HG03039 (cell line): Measurements from ENCODE around the gene HCK.
"Not testable (repeated sequence)": the region's sequence is repeated elsewhere in the genome, so short reads cannot be mapped to it uniquely, and the experiment has no call there.

Experiments used
- ATAC-seq: cut with Tn5 transposase; IDR thresholded peaks from one replicate; pipeline ENCODE4 v1.9.1; 2021; ENCODE audit warnings: mild to moderate bottlenecking, moderate library complexity; ENCODE audit not compliant: unreplicated experiment

The HCK gene

DNA sequence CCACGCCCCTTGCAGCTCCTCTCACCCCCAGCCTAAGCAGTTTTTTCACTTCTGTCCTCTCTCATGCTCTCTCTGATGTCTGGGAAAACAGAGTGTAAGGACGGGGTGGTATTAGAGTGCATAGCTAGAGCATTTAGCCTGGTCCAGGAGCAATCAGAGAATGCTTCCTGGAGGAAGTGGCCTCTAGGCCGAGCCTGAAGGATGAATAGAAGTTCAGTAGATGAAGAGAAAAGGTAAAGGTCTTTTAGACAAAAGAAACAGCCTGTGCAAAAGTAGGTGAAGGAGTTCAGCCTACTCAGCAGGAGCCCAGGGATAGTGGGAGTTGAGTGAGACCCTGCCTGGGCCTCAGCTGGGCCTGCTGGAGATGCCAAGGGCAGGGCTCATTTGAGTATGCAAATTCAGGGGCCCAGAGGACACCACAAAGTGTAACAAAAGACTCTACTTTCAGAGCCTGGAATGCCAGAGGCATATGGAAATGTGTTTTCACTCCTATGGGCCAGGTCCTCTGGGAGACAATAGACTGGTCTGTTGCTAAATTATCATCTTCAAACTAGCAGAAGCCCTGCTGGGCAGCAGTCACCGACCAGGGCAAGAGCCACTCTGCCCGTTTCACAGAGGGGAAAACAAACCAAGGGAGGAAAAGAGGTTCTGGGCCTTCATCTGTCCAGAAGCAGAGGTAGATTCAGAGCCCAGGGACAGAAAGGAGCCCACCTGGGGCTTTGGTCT lies 37.8 kb downstream of the HCK start:
- no peak for ATAC-seq

GRCh38 chr20:32091888-32092346 lies 39.9 kb downstream of the HCK start:
- ATAC-seq, result no peak

- ATAC-seq, result no peak
Observed at GRCh38 chr20:32098786-32099185, 46.7 kb downstream of the HCK start.

DNA sequence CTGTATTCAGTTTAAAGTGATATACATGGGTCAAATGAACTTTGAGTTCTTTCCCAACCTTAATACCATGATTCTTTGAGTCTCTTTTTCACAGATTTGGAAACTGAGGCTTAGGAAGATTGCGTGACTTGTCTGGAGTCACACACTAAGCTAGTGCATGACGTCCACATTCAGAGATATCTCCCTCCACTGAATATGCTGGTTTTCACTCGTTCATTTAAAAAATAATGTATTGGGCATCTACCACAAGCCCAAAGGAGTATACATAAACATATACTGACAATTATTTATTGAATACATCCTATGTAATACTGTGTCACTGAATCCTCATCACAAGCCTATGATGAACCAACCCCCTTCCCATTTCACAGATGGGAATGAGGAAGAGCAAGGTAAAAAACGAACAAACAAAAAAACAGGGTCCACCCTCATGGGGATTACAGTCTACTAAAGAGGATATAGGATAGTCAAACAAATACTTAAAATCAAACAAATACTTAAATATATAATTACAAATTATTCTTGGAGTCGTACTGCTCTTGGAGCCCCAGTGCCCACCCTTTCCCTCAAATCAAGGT lies 56.9 kb downstream of the HCK start:
- ATAC-seq, result no peak

GRCh38 chr20:32109392-32110172 lies 57.5 kb downstream of the HCK start, which contains the start of gene TM9SF4:
TSS of gene TM9SF4 (plus strand) at chr20:32109714. CDS start at chr20:32109741, 27 bp downstream.
- ATAC-seq, result peak; percentile 76

- ATAC-seq, result no peak
Observed at GRCh38 chr20:32110173-32110704, 58.2 kb downstream of the HCK start.

DNA sequence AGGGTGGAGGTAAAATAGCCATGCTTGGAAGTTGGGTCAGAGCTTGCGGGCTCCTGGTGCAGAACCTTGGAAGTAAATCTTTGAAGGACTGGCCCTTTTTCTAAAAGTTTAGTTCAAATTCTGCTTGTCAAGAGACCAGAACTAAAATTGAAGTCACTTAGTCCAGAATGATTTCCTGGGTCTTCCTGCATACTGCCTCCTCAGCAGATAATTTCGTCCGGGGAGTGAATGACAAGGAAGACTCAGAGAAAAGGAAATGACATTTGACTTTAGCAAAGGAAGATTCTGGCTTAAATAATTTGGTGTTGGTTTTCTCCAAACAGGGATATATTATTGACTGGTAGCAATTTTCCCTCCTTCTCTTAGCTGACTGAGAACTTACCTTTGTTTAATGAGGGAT lies 58.7 kb downstream of the HCK start:
- no peak for ATAC-seq

DNA sequence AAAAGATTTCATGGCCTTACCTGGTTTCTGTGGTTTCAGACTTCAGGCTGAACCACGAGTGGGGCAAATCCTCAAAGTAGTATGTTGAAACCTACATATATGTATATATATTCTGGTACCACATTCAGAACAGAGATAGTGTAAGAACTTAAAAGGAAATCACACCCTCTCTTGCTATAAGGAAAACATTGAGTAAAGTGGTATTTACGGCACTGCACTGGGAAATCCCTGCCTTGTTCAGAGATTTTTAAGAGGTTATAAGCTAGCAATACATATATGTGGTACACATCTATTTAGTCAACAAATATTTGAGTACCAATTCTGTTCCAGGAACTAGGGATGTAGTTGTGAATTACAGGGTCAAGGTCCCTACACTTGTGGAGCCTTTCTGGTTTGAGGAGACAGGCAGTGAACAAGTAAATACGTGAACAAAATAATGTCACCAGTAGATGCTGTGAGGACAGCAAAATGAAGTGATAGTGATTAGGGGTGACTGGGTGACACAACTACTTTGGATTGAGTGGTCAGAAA lies 59.2 kb downstream of the HCK start:
- no peak for ATAC-seq

DNA sequence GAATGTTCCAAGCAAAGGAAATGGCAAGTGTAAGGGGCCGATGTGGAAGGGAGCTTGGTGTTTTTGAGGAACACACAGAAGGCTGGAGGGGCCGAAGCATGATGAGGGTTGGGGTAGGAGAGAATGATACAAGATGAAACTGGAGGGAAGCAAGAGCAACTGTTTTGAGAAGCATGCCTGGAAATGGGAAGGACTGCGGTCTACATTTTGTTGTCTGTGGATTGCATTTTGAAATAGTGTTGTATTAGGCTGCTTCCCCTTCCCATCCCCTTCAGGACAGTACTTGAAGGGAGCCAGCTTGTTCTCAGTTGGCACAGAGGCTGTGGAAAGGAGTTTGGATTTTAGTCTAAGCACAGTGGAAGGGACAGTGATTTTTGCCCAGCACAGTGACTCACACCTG lies 59.7 kb downstream of the HCK start:
- no peak for ATAC-seq

GRCh38 chr20:32112841-32113240 lies 60.8 kb downstream of the HCK start:
- no peak for ATAC-seq

DNA sequence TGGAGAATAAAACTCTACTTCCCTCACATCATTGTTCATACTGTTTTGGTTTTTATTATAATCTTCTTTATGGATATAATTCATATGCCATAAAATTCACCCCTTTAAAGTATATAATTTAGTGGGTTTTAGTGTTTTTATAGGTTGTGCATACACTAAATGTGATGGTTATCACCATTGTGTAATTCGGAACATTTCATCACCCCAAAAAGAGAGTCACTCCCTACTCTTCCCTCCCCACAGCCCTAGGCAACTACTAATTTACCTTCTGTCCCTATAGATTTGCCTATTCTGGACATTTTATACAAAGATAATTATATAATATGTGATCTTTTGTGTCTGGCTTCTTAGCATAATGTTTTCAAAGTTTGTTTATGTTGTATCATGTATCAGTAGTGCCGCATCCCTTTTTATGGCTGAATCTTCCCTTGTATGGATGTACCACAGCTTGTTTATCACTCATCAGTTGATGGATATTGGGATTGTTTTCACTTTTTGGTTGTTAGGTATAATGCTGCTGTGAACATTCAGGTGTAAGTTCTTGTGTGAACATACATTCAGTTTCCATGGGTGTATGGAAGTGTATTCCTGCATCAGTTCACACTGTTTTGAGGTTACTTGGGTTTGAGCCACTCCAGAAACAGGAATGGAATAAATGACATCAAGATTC lies 61.7 kb downstream of the HCK start:
- no peak for ATAC-seq

DNA sequence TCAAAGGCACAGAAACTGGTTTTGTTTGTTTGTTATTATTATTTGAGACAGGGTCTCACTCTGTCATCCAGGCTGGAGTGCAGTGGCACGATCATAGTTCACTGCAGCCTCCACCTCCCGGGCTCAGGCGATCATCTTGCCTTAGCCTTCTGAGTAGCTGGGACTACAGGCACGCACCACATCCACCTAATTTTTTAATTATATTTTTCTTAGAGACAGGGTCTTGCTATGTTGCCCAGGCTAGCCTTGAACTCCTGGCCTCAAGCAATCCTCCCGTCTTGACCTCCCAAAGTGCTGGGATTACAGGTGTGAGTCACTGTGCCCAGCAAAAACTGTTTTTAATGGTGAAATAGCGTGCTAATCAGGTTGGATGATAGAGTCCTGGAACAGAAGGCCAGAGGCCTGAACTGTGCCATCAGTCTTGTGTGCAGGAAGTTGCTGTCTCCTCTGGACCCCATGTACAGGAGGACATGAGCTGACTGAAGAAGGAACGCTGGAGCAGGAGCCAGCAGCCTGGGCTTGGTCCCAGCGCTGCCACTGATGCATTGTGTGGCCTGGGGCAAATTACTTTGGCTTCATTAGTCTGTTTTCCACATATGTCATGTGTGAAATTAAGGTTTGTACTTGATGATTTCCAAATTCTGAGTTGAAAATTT lies 62.4 kb downstream of the HCK start:
- no peak for ATAC-seq

- no peak for ATAC-seq
Observed at GRCh38 chr20:32115211-32115767, 63.2 kb downstream of the HCK start.

DNA sequence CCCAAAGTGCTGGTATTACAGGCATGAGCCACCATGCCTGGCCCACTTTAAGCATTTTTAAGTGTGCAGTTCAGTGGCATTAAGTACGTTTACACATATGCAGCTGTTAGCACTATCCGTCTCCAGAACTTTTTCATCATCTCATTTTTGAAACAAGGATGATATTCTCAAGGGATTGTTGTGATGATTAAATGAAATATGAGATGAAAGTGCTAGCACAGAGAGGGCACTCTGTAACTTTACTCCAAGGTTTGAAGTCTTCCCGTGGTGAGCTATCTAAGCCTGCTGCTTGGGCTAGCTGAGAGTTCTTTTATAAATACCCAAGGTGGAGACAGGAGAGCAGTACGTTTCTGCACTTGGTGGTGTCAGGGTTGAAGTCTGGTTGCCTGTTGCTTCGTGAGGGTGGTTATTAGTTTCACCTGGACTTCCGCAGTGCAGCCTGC lies 64.1 kb downstream of the HCK start:
- ATAC-seq, result no peak

GRCh38 chr20:32116796-32117195 lies 64.8 kb downstream of the HCK start:
- ATAC-seq, result not testable (repeated sequence)

DNA sequence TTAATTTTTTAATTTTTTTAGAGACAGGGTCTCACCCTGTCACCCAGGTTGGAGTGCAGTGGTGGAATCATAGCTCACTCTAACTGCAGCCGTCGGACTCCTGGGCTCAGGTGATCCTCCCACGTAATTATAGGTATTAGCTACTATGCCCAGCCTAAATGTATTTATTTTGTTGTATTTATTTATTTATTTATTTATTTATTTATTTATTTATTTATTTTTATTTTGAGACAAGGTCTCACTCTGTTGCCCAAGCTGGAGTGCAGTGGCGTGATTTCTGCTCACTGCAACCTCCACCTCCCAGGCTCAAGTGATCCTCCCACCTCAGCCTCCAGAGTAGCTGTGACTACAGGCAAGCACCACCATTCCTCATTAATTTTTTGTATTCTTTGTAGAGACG lies 66.4 kb downstream of the HCK start:
- not testable (repeated sequence) for ATAC-seq

GRCh38 chr20:32119734-32120133 lies 67.7 kb downstream of the HCK start:
- no peak for ATAC-seq

GRCh38 chr20:32121908-32122307 lies 69.9 kb downstream of the HCK start:
- not testable (repeated sequence) for ATAC-seq

DNA sequence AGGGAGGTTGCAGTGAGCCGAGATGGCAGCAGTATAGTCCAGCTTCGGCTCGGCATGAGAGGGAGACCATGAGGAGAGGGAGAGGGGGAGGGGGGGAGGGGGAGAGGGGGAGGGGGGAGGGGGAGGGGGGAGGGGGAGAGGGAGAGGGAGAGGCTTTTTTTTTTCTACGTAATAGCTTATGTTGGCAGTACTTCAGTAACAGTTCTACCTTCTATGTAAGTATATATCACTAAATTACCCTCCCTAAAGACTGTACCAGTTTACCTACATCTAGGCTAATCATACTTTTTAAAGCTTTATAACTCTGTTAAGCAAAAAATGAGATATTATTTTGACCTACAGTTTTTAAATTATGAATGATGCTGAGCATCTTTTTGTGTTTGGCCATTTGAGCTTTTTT lies 71.0 kb downstream of the HCK start:
- no peak for ATAC-seq

DNA sequence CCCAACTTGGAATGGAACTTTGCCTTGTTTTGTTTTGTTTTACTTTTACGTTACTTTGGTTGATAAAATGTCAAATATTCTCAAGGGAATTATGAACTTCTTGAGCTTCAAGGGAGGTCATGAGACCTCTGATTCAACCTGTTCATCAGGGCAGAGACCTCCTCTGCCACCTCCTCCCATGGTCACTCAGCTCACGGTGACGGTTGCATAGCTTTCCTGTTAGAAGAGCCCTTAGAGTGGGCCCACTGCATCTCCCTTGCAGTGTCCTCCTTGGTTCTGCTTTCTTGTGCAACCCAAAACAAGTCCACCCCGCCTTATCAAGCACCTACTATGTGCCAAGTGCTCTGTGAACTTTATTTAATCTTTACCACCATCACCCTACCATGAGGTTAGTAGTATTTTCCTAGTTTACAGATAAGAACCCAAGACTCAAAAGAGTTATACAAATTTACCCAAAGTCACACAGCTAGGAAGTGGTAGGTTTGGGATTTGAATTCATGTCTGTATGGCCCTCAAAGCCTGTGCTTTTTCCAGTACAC lies 72.9 kb downstream of the HCK start:
- ATAC-seq, result no peak
